Gastrocnemius medialis (tissue), 4 donors: ENCODE results near the gene EEFSEC.

ENCODE experiments used
- CTCF ChIP-seq, 5 experiments: fragments of 450-650 bp in 3 of 5; fragments of 200-600 bp in 2 of 5; sonication (generic) in 2 of 5; IDR thresholded peaks in 4 of 5; conservative IDR thresholded peaks in 1 of 5; 1 replicate in 4 of 5; 2 replicates in 1 of 5; pipeline ENCODE4 v1.5.1; 2016 to 2019; ENCODE audit warnings: antibody characterized with exemption in 5 of 5, mild to moderate bottlenecking in 3 of 5, moderate library complexity in 3 of 5
- POLR2A ChIP-seq, 2 donors: fragments of 450-650 bp; IDR thresholded peaks; one replicate each; pipeline ENCODE4 v1.6.1; 2017; ENCODE audit warnings: antibody characterized with exemption in 2 of 2, mild to moderate bottlenecking in 2 of 2, moderate library complexity in 2 of 2

DNA sequence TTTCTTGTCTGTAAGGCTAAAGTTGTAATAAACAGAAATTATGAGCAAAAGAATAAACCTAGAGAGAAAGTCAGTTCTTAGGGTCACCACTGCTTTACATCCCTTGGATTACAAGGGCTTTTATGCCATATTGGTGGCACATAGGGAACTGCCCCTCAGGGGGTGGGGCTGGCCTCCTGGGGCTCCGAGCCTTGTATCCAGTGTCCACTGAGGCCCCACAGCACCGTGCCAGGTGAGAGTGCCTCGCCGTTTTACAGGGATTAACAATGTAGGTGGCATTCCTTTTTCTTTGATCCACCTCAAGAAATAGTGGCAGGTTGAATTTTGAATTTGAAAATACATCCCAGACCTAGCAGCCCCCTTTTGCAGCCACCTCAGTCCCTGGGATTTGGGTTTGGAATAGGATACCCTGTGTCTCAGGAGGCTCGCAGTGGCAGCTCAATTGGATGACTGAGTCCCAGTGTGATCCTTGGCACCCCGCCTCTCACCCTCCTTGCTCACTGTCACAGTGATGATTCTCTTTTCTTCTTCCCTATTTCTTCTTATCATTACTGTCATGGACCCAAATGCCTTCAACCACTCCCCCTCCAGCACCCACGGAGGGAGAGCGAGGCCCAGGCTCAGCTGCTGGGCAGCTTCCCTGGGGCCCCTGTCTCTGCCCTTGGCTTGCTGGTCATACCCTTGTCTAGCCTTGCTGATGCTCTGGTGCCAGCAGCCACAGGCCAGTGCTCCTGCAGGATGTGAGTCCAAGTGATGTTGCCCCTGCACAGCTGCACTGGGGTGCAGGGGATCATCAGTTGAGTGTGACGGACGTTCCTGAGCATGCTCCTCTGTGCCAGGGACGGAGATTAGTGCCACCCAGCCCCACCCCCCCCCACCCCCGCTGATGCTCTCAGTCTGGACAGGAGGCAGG is 175.5 kb downstream of the EEFSEC start:
- TF ChIP-seq CTCF (IDR thresholded peaks at IDR 0.05 in 4 of 5, conservative IDR thresholded peaks at IDR 0.05 in 1 of 5) (no peak), POLR2A (IDR thresholded peaks at IDR 0.05) (no peak)
